Fibroblast of skin of abdomen (primary cell): Measurements from ENCODE around the gene ENPP1.
"Not testable (repeated sequence)": the region's sequence is repeated elsewhere in the genome, so short reads cannot be mapped to it uniquely, and the experiment has no call there.

Experiments used
- DNase-seq: peaks from one replicate; pipeline ENCODE4 v3.0.0-alpha.2; 2013

ENPP1 gene

GRCh38 chr6:131877999-131878789 lies 70.4 kb downstream of the ENPP1 start:
- DNase-seq: peak; percentile 7

- no peak for DNase-seq
Measured at GRCh38 chr6:131883016-131883415, 75.2 kb downstream of the ENPP1 start.

GRCh38 chr6:131885237-131885636 lies 77.4 kb downstream of the ENPP1 start:
- DNase-seq: no peak

GRCh38 chr6:131886517-131886916 lies 78.7 kb downstream of the ENPP1 start:
- DNase-seq: no peak

- no peak for DNase-seq
Measured at GRCh38 chr6:131890091-131890490, 82.3 kb downstream of the ENPP1 start.

- no peak for DNase-seq
Measured at GRCh38 chr6:131893198-131893597, 85.4 kb downstream of the ENPP1 start.

- no peak for DNase-seq
Measured at GRCh38 chr6:131894493-131895424, 86.9 kb downstream of the ENPP1 start.

- DNase-seq: no peak
Measured at GRCh38 chr6:131897050-131897435, 89.2 kb downstream of the ENPP1 start.

- no peak for DNase-seq
Measured at GRCh38 chr6:131897621-131898020, 89.8 kb downstream of the ENPP1 start.

- DNase-seq: no peak
Measured at GRCh38 chr6:131898718-131899117, 90.9 kb downstream of the ENPP1 start.

GRCh38 chr6:131900231-131900630 lies 92.4 kb downstream of the ENPP1 start:
- no peak for DNase-seq

- DNase-seq: not testable (repeated sequence)
Measured at GRCh38 chr6:131901326-131901873, 93.6 kb downstream of the ENPP1 start.

GRCh38 chr6:131903734-131904133 lies 95.9 kb downstream of the ENPP1 start:
- DNase-seq: not testable (repeated sequence)

- DNase-seq: not testable (repeated sequence)
Measured at GRCh38 chr6:131908787-131909186, 101.0 kb downstream of the ENPP1 start.

- DNase-seq: peak; percentile 71
Measured at GRCh38 chr6:131909408-131910218, 101.8 kb downstream of the ENPP1 start.

GRCh38 chr6:131910219-131910589 lies 102.4 kb downstream of the ENPP1 start:
- no peak for DNase-seq

GRCh38 chr6:131910956-131911355 lies 103.1 kb downstream of the ENPP1 start:
- no peak for DNase-seq

GRCh38 chr6:131911951-131912350 lies 104.1 kb downstream of the ENPP1 start:
- no peak for DNase-seq

- no peak for DNase-seq
Measured at GRCh38 chr6:131914234-131914633, 106.4 kb downstream of the ENPP1 start.

GRCh38 chr6:131914967-131915751 lies 107.3 kb downstream of the ENPP1 start:
- DNase-seq: peak; percentile 74

- not testable (repeated sequence) for DNase-seq
Measured at GRCh38 chr6:131916091-131916796, 108.4 kb downstream of the ENPP1 start.
